Heart right ventricle (tissue), 16 donors: ENCODE data around the gene CAMSAP1. TPM values are rescaled to one million over a fixed set of nuclear protein-coding genes. Genes with fewer than 3 reads are reported as not detected.

ENCODE experiments used
- ATAC-seq, 8 donors: fragments of 200-7000 bp; cut with Tn5 transposase; one replicate each; pipeline ENCODE4 v1.9.1; 2020; ENCODE audit warnings: mild to moderate bottlenecking in 8 of 8, moderate library complexity in 8 of 8, moderate number of reproducible peaks in 1 of 8
- DNase-seq, 2 donors: peaks; one replicate each; pipeline ENCODE4 v3.0.0-alpha.2; 2020
- H3K27ac ChIP-seq, 10 donors: fragments of 200-600 bp; sonication (generic) in 2 of 10; one replicate each; pipeline versions ENCODE4 v1.5.0 to v1.8.0; 2020 to 2022; ENCODE audit warnings: mild to moderate bottlenecking in 3 of 10
- H3K27me3 ChIP-seq, 7 donors: fragments of 200-600 bp; one replicate each; pipeline ENCODE4 v1.8.0; 2021 to 2022; ENCODE audit warnings: mild to moderate bottlenecking in 2 of 7
- H3K36me3 ChIP-seq, 9 donors: fragments of 200-600 bp; sonication (generic) in 1 of 9; one replicate each; pipeline versions ENCODE4 v1.5.0 to v1.8.0; 2020 to 2022; ENCODE audit warnings: mild to moderate bottlenecking in 2 of 9
- H3K4me1 ChIP-seq, 9 donors: fragments of 200-600 bp; sonication (generic) in 1 of 9; one replicate each; pipeline versions ENCODE4 v1.5.0 to v1.8.0; 2020 to 2022; ENCODE audit warnings: mild to moderate bottlenecking in 4 of 9
- H3K4me3 ChIP-seq, 10 donors: fragments of 200-600 bp; sonication (generic) in 2 of 10; one replicate each; pipeline versions ENCODE4 v1.5.0 to v1.8.0; 2020 to 2022; ENCODE audit warnings: mild to moderate bottlenecking in 7 of 10, moderate library complexity in 2 of 10
- H3K9me3 ChIP-seq, 11 donors: fragments of 200-600 bp in 10 of 11; sonication (generic) in 2 of 11; one replicate each; pipeline versions ENCODE4 v1.5.0 to v1.8.0; 2013 to 2022; ENCODE audit warnings: mild to moderate bottlenecking in 2 of 11, control low read depth in 1 of 11, moderate library complexity in 1 of 11
- WGBS, 2 donors: extraction: QIAGEN DNeasy Blood & Tissue Kit; methylation state at CpG; one replicate each; pipeline ENCODE4 v1.1.7; 2013; ENCODE audit warnings: inconsistent platforms in 1 of 2; 5-methylcytosine and 5-hydroxymethylcytosine counted together
- intact Hi-C, 10 donors: fragments of 100-400 bp; cut with DNase I; formaldehyde crosslinking; loops; one replicate each; pipeline versions ENCODE4 v1.11.1 to v1.14.2; 2022
- polyA plus RNA-seq, 2 donors: library from polyadenylated mRNA; stranded (reverse); fragments of 200-250 nt; gene quantifications; one replicate each; pipeline ENCODE4 v1.2.3, GENCODE V29; 2013
- total RNA-seq, 10 donors: library from RNA; stranded (reverse); fragmentation: NEBNext Ultra II Directional in 3 of 10; extraction: Animal tissue kit (Norgen Biotek cat#: 25700) in 3 of 10; gene quantifications; one replicate each; pipeline versions ENCODE4 v1.2.1 to v1.2.4, GENCODE V29; 2021 to 2023
- TF ChIP-seq, protein P1 (sequence below), 9 donors: fragments of 200-600 bp; sonication (generic) in 2 of 9; IDR thresholded peaks; one replicate each; pipeline versions ENCODE4 v1.5.0 to v1.8.0; 2021 to 2022; ENCODE audit warnings: antibody characterized with exemption in 9 of 9, mild to moderate bottlenecking in 5 of 9, moderate library complexity in 1 of 9
- donor health status: Arrhythmogenic right ventricular cardiomyopathy.
- donor health status: ischemic (EF 13 %, LVEDD 7.1; RV severe dilation, severe dysfunction).
- donor health status: healthy with polysubstance abuse.
- donor health status: DM: no; HTN: yes; CAD: no.
- donor health status: DM: no; HTN: no; CAD: no.
- donor health status: ischemic (EF 25% LVEDD 6.9; RV normal size, moderate dysfunction).
- donor health status: ischemic (EF 25% LVEDD 5.7; RV mildly dilated, moderate dysfunction).
- donor health status: healthy.
- donor health status: DM: yes; HTN: yes; CAD: no.
- donor health status: Ischemic cardiomyopathy.
- donor health status: ischemic (EF 35%, LVEDD 5.7; RV mildly dilated, moderate dysfunction).
- donor health status: nonischemic (EF 11% LVEDD 7.7; RV severe dilation, severe dysfunction).
- donor health status: DM: yes; HTN: yes; CAD: no.
- donor health status: PGD.
- donor health status: ischemic (EF 29% LVEDD 5.4; RV normal size, mild dysfunction).
- donor health status: nonischemic (EF 23%, LVEDD 6.1; RV moderate dilation, normal function).

CAMSAP1 gene
- total and polyA plus RNA-seq, 12 donors = 6.7 to 25.0 (median 19.4) TPM

DNA sequence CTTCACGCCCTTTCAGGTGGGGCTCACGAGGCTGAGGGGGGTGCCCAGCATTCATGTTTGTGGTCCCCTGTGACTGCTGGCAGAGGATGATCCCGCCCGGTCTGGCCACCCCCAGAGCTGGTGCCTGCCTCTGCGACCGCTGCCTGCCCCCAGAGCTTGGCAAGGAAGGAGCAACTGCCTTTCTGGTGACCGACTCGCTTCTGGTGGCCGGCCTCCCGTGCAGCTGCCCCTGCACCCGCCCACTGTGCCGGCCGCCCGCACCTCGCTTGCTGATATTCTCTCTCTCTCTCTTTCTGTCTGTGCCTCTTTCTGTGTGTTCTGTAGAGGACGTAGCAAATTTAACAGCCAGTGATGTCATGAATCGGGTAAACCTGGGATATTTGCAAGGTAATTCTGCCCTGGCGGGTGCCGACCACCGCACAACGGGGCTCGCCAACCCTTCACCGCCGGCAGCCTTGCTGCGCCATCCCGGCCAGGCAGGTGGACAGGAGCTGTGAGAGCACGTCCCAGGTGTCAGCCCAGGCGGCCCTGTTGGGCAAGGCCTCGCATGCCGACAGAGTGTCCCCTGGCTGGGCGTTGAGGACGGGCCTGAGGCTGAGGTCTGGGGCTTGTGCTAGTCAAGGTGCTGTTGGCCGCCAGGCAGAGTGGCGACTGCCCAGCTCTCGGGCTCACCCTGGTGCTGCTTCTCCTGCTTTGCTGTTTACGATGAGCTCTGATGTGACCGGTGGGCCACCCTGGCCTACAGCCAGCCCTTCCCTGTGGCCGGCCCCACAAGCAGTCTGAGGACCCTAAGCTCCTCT, 119.4 kb downstream of the CAMSAP1 start:
- DNase-seq (no peak), ATAC-seq (no peak)
- Histone ChIP-seq H3K4me1 (no peaks in the 10 kb centered on the region), H3K9me3 (no peaks in the 10 kb centered on the region), H3K36me3 (no peaks in the 10 kb centered on the region), H3K27ac (no peak overlapping the region), H3K27me3 (peaks cover 0 to 33% (median 0%) of the 10 kb centered on the region in 7 donors), H3K4me3 (no peak overlapping the region)
- TF ChIP-seq, protein P1, sequence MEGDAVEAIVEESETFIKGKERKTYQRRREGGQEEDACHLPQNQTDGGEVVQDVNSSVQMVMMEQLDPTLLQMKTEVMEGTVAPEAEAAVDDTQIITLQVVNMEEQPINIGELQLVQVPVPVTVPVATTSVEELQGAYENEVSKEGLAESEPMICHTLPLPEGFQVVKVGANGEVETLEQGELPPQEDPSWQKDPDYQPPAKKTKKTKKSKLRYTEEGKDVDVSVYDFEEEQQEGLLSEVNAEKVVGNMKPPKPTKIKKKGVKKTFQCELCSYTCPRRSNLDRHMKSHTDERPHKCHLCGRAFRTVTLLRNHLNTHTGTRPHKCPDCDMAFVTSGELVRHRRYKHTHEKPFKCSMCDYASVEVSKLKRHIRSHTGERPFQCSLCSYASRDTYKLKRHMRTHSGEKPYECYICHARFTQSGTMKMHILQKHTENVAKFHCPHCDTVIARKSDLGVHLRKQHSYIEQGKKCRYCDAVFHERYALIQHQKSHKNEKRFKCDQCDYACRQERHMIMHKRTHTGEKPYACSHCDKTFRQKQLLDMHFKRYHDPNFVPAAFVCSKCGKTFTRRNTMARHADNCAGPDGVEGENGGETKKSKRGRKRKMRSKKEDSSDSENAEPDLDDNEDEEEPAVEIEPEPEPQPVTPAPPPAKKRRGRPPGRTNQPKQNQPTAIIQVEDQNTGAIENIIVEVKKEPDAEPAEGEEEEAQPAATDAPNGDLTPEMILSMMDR (IDR thresholded peaks at IDR 0.05) = no peak
- WGBS, 2 donors = 85 to 91% methylated on average over 38 of the region's 38 CpGs
- intact Hi-C loops = no loop called here

GRCh38 chr9:135787317-135787716, 120.0 kb downstream of the CAMSAP1 start:
- Histone ChIP-seq H3K4me1 (no peaks in the 10 kb centered on the region), H3K27me3 (peaks cover 0 to 33% (median 0%) of the 10 kb centered on the region in 7 donors), H3K4me3 (no peak overlapping the region), H3K9me3 (no peaks in the 10 kb centered on the region), H3K36me3 (no peaks in the 10 kb centered on the region), H3K27ac (no peak overlapping the region)
- DNase-seq (no peak), ATAC-seq (no peak)
- 74 to 79% methylated on average over 13 to 16 of the region's 16 CpGs for WGBS, 2 donors
- intact Hi-C loops = no loop called here
- TF ChIP-seq, protein P1 (IDR thresholded peaks at IDR 0.05) = no peak

GRCh38 chr9:135786146-135786690, 121.1 kb downstream of the CAMSAP1 start:
- H3K36me3 ChIP-seq = no peaks in the 10 kb centered on the region
- intact Hi-C loops = no loop called here
- H3K27ac ChIP-seq = no peak overlapping the region
- H3K4me1 ChIP-seq = no peaks in the 10 kb centered on the region
- no peak overlapping the region for H3K4me3 ChIP-seq
- TF ChIP-seq, protein P1 (IDR thresholded peaks at IDR 0.05) = no peak
- H3K27me3 ChIP-seq = peaks cover 0 to 24% (median 0%) of the 10 kb centered on the region in 7 donors
- peak in 1 of 8 donors; percentile 16 for ATAC-seq
- WGBS, 2 donors = 86 to 91% methylated on average over 44 of the region's 44 CpGs
- H3K9me3 ChIP-seq = no peaks in the 10 kb centered on the region
- no peak for DNase-seq

DNA sequence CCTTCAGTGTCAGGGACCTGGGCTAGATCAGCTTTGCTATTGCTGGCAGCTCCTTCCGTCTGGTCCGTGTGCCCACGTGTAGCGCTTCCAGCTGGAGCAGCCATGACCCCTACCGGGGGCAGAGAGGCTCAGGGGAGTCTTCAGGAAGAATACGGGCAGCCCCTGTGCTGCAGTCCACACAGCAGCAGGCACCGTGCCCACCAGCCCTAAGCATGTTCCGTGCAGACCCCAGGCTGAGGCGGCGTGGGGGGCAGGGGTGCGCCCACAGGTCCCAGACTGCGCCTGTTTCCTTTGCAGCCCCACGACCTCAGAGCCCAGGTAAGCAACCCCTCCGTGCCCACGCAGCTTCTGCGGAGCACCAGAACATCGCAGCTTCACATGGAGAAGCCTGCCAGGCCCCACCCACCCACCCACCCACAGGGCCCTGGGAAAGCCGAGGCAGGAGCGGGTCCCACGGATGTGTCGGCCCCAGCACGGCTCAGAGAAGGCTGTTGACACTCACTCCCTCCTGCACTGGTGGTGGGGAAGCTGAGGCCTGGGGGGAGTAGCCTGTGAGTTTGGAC, 122.3 kb downstream of the CAMSAP1 start:
- Histone ChIP-seq H3K36me3 (no peaks in the 10 kb centered on the region), H3K27me3 (peaks cover 0 to 13% (median 0%) of the 10 kb centered on the region in 7 donors), H3K27ac (no peak overlapping the region), H3K4me1 (no peaks in the 10 kb centered on the region), H3K4me3 (no peak overlapping the region), H3K9me3 (no peaks in the 10 kb centered on the region)
- TF ChIP-seq, protein P1 (IDR thresholded peaks at IDR 0.05) = no peak
- WGBS, 2 donors = 82% methylated on average over 21 to 22 of the region's 22 CpGs
- ATAC-seq (no peak), DNase-seq (no peak)
- intact Hi-C loops = no loop called here
